ENCODE data around the gene GYG1.
A peak's percentile ranks its signal among the peaks of the same experiment; 100 is the strongest.

GYG1 gene

DNA sequence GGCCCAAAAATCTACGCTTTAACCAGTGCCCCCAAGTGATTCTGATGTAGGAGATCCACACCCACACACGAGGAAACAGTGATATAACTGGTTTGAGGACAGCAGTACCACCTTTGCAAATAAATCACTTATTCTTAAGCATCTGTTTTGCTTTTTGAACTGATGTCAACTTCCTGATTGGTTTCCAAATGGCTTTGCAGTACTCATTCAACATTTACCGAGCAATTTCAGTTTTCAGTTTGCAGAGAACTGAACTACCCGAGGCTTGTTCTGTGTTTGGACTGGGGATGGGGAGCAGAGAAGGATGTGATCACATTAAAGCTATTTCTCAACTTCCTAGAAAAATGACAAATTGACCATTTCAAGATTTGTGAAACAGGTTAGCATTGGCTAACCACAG, 1.1 kb upstream of the GYG1 start:
- peak; percentile 30 to 65 (median 51) for DNase-seq

DNA sequence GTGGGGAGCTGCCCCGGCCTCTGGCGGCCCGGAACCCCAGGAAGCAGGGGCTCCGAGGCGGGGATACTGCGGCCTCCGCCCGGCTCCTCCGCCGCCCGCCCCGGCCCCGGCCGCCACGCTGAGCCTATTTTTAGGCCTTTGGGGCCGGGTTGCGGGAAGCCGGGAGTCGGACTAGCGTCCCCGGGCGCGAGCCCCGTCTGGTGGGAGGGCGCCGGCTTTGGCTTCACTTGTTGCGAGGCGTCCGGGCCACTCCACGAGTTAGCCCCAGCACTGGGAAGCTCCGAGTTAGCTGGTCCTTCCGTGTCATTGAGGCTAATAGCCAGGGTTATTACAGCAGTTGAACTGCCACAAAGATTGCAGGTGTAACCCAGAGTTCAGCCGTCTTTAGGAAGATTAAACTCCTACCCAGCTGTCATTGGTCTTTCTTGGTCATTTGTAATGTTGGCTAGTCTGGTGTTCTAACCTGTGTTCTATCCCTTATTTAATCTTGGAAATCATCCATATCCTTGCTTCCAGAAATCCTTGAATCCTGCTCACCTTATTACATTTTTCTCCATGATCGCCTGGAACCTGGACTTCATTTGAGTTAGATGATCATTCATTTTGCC, 791 bp downstream of the GYG1 start:
- DNase-seq: peak; percentile 54 to 77 (median 57)

DNA sequence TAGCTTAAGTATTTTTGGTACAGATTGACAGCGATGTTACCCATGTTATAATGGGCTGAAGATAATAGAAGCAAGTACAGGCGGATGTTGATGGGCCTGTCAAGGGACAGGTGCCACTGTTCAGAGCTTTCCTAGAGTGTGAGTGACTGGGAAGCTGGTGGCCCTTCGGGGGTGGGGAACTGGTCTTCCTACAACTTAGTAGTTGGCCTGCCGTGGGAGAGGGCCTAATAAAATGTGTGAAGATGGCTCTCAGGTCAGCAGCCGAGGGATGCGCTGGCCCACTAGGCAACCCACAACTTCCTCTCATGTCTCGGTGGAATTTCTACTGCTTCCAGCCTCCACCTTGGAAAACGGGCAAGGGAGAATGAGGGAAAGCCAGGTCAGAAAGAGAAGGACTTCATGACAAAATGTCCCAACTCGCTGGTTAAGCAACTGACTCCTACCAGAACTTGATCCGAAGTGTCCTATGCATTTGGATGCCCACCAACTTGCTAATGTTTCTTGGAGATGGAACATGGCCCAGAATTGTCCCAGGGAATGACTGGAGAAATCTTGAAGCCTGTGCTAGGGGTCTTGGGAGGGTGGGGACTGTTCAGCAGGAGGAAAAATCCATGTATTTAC, 1.4 kb downstream of the GYG1 start:
- no peak for DNase-seq

GRCh38 chr3:148997623-148998022, 6.3 kb downstream of the GYG1 start:
- DNase-seq: no peak

DNA sequence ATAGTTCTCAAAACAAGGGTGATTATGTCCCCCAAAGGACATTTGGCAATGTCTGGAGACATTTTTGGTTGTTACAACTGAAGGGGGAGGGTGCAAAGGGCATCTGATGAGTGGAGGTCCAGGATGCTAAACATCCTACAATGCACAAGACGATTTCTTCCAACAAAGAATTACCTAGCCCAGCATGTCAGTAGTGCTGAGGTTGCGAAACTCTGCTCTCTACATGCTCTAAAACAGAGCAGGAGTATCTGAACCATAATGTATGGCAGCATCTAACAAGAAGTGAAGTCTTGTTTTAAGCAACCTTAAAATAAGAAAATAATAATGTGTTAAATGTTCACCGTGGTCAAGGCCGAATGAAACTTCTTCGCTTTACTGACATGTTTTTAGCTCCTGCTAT, 7.0 kb downstream of the GYG1 start:
- DNase-seq: no peak

- DNase-seq: peak in 1 of 3 donors; percentile 20
Observed at GRCh38 chr3:148998715-148999423, 7.5 kb downstream of the GYG1 start.

- DNase-seq: no peak
Observed at GRCh38 chr3:148999806-149000205, 8.5 kb downstream of the GYG1 start.

DNA sequence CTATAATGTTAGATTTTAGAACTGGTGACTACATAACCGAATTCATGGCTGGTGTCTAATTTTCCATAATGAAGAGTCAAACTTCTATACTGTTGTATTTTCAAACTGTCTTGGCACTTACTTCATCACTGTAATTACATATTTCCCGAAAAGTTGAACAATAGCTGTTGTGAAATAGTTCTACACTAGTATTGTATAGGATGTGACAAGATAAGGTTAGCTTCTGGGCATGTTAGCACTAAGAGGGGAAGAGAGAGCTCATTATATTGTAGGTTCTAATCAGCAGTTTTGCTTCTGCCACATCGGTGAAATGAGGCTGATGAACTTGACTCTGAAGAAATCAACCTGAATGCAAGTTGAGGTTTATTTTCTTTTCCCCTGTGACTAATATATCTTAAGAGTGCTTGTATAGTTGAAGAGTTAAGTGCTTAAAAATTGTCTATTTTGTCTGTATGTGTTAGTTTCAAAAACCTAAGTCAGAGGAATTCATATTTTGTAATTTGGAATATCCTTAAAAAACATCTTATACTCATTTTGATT, 8.9 kb downstream of the GYG1 start:
- peak in 2 of 3 donors; percentile 26 to 30 for DNase-seq

GRCh38 chr3:149001727-149002126, 10.4 kb downstream of the GYG1 start:
- no peak for DNase-seq

GRCh38 chr3:149003653-149004305, 12.4 kb downstream of the GYG1 start:
- DNase-seq: no peak

GRCh38 chr3:149004622-149005021, 13.3 kb downstream of the GYG1 start:
- DNase-seq: no peak

- DNase-seq: no peak
Observed at GRCh38 chr3:149005416-149005815, 14.1 kb downstream of the GYG1 start.

GRCh38 chr3:149007567-149008257, 16.4 kb downstream of the GYG1 start:
- no peak for DNase-seq

DNA sequence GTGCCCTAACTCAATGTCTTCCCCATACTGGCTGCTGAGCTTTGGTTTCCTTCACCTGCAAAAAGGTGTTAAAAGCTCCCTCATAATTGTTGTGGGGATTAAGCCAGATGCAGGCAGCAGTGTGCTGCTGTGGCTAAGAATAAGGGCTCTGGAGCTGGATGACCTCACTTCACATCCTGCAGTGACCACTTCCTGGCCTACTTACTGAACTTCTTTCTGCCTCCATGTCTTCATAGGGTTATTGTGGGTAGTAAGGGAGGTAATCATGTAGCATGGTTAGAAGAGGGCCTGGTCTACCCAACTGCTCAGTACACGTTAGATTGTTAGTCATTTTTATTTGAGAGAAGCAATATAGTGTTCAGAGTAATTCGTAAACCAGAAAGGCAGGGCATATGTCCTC, 18.4 kb downstream of the GYG1 start:
- DNase-seq: no peak

GRCh38 chr3:149010504-149010951, 19.2 kb downstream of the GYG1 start:
- DNase-seq: no peak

DNA sequence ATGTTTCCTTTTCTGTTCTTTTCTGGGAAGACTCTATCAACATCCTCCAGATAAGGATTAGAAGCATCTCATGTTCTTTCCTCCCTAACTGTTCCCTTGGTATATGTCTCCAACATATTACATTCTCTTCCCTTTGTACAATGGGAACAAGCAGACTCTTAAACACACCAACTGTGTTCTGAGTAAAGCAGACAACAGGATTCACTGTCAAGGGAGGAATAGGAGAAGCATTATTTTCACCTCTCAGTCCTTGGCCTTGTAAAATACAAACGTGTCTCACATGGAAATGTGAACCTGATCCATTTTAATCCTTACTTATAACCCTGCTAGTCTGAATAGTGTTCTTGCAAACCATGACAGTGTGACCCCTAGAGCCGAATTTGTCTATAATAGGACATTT, 19.6 kb downstream of the GYG1 start:
- no peak for DNase-seq

DNA sequence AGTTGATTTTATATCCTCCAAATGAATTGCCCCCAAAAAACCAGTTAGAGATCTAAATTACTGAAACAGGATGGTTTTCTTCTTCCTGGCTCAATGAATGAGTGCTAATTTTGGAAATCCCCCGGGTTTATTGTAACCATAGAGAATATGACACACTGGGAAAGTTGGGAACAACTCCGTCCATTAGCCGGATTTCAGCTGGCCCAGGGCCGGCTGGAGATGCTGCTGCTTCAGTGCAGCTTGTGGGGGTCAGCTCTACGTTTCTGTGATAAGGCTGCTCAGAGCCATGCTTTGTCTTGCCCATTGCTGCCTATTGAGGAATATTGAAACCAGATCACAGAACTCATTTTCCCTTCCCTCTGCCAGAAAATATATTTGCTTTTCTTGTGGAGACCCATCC, 20.3 kb downstream of the GYG1 start:
- no peak for DNase-seq

GRCh38 chr3:149013726-149014125, 22.4 kb downstream of the GYG1 start:
- no peak for DNase-seq

GRCh38 chr3:149015393-149015792, 24.1 kb downstream of the GYG1 start:
- peak in 2 of 3 donors; percentile 5 to 8 for DNase-seq

DNA sequence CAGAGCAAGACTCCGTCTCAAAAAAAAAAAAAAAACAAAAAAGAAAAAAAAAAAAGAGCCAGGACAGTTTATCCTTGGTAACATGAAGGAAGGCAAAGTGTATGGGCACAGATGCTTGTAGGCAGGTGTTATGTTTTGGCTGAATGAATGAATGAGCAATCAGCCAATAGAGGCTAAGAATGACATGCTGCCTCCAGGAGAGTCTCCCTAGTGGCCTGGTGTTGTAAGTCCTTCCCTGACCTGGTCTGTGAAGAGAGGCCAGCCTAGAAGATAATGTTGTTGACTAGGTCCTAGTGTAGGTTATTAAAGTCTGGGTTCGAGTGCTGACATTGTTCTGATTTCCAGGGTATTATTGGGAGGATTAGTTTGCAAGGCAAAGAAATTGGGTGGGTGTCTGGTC, 24.9 kb downstream of the GYG1 start:
- DNase-seq: no peak

DNA sequence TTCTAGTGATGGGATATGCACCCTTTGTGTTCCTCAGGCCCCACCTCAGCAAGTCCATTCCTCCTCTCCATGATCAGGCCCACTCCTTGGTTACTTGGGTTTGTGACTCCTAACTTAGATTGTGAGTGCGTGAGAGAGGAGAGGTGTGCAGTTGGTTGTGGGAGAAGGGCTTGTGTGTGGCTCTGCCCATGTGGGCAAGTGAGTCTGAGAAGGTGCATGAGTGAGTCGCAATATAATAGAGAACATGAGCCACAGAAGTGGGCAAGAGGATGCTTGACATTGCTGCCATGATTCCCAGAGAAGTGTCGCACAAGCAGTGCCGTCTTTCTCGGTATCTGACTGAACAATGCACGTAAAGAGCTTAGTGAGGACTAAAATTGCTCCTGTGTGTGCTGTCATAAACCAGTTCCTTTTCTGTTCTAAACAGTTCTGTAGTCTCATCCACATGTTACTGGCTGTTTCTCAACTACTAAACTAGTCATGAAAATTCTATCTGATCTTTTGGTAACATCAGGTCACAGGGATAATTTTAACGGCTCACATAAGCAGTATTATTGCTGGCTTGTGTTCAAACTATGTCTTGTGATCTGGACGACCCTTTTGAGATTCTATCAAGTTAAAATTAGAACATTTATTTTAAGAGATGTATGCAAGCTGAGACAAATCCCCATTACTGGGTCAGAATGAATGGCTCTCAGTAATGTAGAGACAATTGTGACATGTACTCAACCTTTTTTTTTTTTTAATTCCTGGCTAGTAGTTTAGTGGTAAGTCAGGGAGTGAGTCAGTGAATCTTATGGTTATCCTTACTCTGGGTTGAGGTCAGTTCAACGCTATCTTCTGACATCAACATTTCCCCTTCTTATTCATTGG, 25.6 kb downstream of the GYG1 start:
- DNase-seq: peak in 1 of 3 donors; percentile 28

DNA sequence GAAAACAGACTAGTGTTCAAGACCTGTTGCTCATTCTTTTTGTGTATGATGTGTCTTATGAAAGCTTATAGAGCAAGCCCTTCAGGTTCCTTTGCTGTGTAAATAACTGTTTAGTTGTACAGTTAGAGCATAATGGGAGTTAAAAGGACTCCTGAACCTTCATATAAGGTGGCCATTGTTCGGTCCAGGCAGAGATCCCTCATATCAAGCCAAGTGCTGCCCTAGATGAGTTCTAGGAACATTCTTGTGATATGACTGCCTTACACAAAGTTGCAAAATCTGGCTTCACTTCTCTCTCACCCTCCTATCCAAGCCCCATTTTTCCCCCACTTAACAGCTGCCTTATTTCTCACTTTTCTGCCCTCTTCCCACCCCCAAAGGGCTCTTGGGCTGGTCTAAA, 26.9 kb downstream of the GYG1 start:
- no peak for DNase-seq

Measured in suppressor macrophage treated with lipopolysaccharide for 1 hour (primary cell).